Breast epithelium (tissue), 3 donors: ENCODE data around the gene DPYD.

Experiments
- POLR2A ChIP-seq: fragments of 450-650 bp; IDR thresholded peaks from one replicate; pipeline ENCODE4 v1.6.1; 2016; ENCODE audit warnings: antibody characterized with exemption, mild to moderate bottlenecking, moderate library complexity
- TF ChIP-seq, protein P1 (sequence below), 3 donors: fragments of 450-650 bp; IDR thresholded peaks; one replicate each; pipeline ENCODE4 v1.5.1; 2016 to 2017; ENCODE audit warnings: antibody characterized with exemption in 3 of 3, mild to moderate bottlenecking in 3 of 3, moderate library complexity in 3 of 3

DNA sequence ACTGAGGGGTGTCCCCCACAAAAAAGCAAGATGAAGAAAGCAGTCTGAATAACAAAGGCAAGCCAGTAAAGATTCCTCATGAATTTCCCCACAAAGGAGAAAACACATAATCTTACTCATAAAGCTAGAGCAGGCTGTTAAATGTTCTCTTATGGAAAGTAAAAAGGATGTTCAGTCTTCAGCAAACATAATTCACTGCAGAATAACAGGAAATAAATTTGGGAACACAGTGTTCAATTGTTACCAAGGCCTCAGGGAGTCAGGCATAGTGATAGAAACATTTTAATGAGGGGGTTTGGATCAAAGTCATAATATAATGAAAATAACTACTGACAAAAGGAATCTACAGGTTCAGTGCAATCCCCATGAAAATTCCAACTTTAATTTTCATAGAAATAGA lies 297.6 kb downstream of the DPYD start:
- TF ChIP-seq, protein P1, sequence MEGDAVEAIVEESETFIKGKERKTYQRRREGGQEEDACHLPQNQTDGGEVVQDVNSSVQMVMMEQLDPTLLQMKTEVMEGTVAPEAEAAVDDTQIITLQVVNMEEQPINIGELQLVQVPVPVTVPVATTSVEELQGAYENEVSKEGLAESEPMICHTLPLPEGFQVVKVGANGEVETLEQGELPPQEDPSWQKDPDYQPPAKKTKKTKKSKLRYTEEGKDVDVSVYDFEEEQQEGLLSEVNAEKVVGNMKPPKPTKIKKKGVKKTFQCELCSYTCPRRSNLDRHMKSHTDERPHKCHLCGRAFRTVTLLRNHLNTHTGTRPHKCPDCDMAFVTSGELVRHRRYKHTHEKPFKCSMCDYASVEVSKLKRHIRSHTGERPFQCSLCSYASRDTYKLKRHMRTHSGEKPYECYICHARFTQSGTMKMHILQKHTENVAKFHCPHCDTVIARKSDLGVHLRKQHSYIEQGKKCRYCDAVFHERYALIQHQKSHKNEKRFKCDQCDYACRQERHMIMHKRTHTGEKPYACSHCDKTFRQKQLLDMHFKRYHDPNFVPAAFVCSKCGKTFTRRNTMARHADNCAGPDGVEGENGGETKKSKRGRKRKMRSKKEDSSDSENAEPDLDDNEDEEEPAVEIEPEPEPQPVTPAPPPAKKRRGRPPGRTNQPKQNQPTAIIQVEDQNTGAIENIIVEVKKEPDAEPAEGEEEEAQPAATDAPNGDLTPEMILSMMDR (IDR thresholded peaks at IDR 0.05), result no peak
- TF ChIP-seq POLR2A, result no peak
